Measurements from ENCODE around the gene TIAM2. TPM values are rescaled to one million over a fixed set of nuclear protein-coding genes. Genes with fewer than 3 reads are reported as not detected.

Gene TIAM2
- total and polyA plus RNA-seq, 9 of the 15 experiments (the other 6 are each of a cell fraction or from before 2014, with no cell fraction given): 0.73 to 6.5 (median 4.3) TPM

DNA sequence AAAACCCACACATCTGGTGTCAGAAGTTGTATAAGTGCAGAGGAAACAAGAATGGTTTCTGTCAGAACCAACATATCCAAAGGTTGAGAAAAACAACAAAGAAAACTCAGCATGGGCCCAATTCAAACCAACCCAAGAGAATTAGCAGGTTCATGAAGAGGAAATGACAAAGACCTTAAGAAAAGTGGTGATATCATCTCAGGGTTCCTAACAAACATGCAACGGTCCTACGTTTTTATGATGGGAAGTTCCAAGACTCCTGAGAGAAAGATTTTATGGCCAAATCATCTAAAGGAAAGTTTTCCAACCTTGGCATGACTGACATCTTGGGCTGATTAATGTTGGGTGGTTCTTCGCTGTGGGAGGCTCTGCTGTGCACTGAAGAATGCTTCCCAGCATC, 296.2 kb downstream of the TIAM2 start (continued):
- no peak for TF ChIP-seq ZFPM2 (CRISPR knock-in tag; IDR thresholded peaks at IDR 0.05)
- TF ChIP-seq, protein P1, sequence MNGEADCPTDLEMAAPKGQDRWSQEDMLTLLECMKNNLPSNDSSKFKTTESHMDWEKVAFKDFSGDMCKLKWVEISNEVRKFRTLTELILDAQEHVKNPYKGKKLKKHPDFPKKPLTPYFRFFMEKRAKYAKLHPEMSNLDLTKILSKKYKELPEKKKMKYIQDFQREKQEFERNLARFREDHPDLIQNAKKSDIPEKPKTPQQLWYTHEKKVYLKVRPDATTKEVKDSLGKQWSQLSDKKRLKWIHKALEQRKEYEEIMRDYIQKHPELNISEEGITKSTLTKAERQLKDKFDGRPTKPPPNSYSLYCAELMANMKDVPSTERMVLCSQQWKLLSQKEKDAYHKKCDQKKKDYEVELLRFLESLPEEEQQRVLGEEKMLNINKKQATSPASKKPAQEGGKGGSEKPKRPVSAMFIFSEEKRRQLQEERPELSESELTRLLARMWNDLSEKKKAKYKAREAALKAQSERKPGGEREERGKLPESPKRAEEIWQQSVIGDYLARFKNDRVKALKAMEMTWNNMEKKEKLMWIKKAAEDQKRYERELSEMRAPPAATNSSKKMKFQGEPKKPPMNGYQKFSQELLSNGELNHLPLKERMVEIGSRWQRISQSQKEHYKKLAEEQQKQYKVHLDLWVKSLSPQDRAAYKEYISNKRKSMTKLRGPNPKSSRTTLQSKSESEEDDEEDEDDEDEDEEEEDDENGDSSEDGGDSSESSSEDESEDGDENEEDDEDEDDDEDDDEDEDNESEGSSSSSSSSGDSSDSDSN (IDR thresholded peaks at IDR 0.05; ENCODE audit: borderline replicate concordance in 1 of 2, low read depth in 2 of 2, low read length in 2 of 2): no peak

DNA sequence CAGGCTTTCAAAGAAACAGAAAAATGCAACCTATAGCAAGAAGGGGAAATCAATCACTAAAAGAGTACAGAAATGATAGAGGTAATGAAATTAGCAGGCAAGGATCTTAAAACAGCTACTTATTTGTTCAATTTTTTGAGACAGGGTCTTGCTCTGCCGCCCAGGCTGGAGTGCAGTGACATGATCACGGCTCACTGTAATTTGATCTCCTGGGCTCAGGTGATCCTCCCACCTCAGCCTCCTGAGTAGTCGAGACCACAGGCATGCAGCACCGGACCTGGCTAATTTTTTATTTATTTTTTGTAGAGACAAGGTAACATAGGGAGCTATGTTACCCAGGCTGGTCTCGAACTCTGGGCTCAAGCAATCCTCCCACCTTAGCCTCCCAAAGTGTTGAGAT, 297.6 kb downstream of the TIAM2 start:
- DNase-seq (ENCODE audit: extremely low read depth in 1 of 4, low spot score in 3 of 4) (no peak), FAIRE-seq (no peak), ATAC-seq (no peak)
- Histone ChIP-seq H4K20me1 (replicated peaks; ENCODE audit: control insufficient read depth, insufficient read depth, low read length) (no peaks in the 10 kb centered on the region), H3K9me1 (ENCODE audit: control insufficient read depth, insufficient read depth, low read length) (no peaks in the 10 kb centered on the region), H3K4me2 (ENCODE audit: insufficient read depth, low read length) (no peak overlapping the region), H3K9ac (ENCODE audit: insufficient read depth in 1 of 2, low read depth in 2 of 2, low read length in 2 of 2) (no peak overlapping the region), H3K4me1 (replicated peaks in 1 of 2; ENCODE audit: control insufficient read depth in 2 of 2, insufficient read depth in 2 of 2, low read length in 2 of 2) (peaks cover 0 to 7% of the 10 kb centered on the region in 2 experiments; a peak in 3 of 5 replicates), H3K4me3 (no peak overlapping the region), H3K79me2 (ENCODE audit: control insufficient read depth, insufficient read depth, low read length) (no peaks in the 10 kb centered on the region), H2AFZ (ENCODE audit: low read depth, low read length) (no peak overlapping the region), H3K27me3 (ENCODE audit: control insufficient read depth in 2 of 2, insufficient read depth in 2 of 2, low read length in 2 of 2) (no peaks in the 10 kb centered on the region), H3K9me3 (replicated peaks; ENCODE audit: control insufficient read depth, insufficient read depth, low read depth, low read length) (no peaks in the 10 kb centered on the region), H3K36me3 (ENCODE audit: control insufficient read depth, insufficient read depth, low read length) (peaks cover 84% of the 10 kb centered on the region), H3K27ac (ENCODE audit: extremely low read depth, low read depth, low read length) (no peak overlapping the region)
- ChIA-PET POLR2A (interaction anchor here (0.6 to 1.3 kb wide), 3 partner anchors 11 to 115 kb away, joined by 3 read pairs; no protein-coding TSS in a partner anchor), CTCF (ENCODE audit: low intra/inter-chr PET ratio) (no interaction called here)
- WGBS (ENCODE audit: insufficient coverage, low coverage, missing lambda C conversion rate): 66% methylated on average over 5 of the region's 5 CpGs
- BruUV-seq (replicated peaks): no TSS peak
- in situ Hi-C loops (cut with MboI) (no loop called here), intact Hi-C loops (cut with micrococcal nuclease) (no loop called here)
- TF ChIP-seq, protein P2, sequence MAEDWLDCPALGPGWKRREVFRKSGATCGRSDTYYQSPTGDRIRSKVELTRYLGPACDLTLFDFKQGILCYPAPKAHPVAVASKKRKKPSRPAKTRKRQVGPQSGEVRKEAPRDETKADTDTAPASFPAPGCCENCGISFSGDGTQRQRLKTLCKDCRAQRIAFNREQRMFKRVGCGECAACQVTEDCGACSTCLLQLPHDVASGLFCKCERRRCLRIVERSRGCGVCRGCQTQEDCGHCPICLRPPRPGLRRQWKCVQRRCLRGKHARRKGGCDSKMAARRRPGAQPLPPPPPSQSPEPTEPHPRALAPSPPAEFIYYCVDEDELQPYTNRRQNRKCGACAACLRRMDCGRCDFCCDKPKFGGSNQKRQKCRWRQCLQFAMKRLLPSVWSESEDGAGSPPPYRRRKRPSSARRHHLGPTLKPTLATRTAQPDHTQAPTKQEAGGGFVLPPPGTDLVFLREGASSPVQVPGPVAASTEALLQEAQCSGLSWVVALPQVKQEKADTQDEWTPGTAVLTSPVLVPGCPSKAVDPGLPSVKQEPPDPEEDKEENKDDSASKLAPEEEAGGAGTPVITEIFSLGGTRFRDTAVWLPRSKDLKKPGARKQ (CRISPR knock-in tag; IDR thresholded peaks at IDR 0.05): no peak
- TF ChIP-seq GATAD2B (IDR thresholded peaks at IDR 0.05; ENCODE audit: borderline replicate concordance) (no peak), ETV1 (tag; conservative IDR thresholded peaks at IDR 0.05; ENCODE audit: low read depth) (no peak)
- TF ChIP-seq, protein P3, sequence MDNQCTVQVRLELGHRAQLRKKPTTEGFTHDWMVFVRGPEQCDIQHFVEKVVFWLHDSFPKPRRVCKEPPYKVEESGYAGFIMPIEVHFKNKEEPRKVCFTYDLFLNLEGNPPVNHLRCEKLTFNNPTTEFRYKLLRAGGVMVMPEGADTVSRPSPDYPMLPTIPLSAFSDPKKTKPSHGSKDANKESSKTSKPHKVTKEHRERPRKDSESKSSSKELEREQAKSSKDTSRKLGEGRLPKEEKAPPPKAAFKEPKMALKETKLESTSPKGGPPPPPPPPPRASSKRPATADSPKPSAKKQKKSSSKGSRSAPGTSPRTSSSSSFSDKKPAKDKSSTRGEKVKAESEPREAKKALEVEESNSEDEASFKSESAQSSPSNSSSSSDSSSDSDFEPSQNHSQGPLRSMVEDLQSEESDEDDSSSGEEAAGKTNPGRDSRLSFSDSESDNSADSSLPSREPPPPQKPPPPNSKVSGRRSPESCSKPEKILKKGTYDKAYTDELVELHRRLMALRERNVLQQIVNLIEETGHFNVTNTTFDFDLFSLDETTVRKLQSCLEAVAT (IDR thresholded peaks at IDR 0.05): no peak
- TF ChIP-seq, protein P4, sequence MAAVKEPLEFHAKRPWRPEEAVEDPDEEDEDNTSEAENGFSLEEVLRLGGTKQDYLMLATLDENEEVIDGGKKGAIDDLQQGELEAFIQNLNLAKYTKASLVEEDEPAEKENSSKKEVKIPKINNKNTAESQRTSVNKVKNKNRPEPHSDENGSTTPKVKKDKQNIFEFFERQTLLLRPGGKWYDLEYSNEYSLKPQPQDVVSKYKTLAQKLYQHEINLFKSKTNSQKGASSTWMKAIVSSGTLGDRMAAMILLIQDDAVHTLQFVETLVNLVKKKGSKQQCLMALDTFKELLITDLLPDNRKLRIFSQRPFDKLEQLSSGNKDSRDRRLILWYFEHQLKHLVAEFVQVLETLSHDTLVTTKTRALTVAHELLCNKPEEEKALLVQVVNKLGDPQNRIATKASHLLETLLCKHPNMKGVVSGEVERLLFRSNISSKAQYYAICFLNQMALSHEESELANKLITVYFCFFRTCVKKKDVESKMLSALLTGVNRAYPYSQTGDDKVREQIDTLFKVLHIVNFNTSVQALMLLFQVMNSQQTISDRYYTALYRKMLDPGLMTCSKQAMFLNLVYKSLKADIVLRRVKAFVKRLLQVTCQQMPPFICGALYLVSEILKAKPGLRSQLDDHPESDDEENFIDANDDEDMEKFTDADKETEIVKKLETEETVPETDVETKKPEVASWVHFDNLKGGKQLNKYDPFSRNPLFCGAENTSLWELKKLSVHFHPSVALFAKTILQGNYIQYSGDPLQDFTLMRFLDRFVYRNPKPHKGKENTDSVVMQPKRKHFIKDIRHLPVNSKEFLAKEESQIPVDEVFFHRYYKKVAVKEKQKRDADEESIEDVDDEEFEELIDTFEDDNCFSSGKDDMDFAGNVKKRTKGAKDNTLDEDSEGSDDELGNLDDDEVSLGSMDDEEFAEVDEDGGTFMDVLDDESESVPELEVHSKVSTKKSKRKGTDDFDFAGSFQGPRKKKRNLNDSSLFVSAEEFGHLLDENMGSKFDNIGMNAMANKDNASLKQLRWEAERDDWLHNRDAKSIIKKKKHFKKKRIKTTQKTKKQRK (IDR thresholded peaks at IDR 0.05; ENCODE audit: borderline replicate concordance, low read depth, low read length): no peak

All from K562 (cell line).